ENCODE measurements around the gene ALX4.

The ALX4 gene

GRCh38 chr11:44271286-44271685 lies 38.7 kb downstream of the ALX4 start:
- TF ChIP-seq CTCF (IDR thresholded peaks at IDR 0.05; ENCODE audit: low read length) = no peak
- no peak for TF ChIP-seq EZH2phosphoT487 (IDR thresholded peaks at IDR 0.05; ENCODE audit: low read length)
- TF ChIP-seq EZH2 (optimal IDR thresholded peaks at IDR 0.05; ENCODE audit: low read depth, low read length) = no peak
- no peaks in the 10 kb centered on the region for H3K36me3 ChIP-seq (replicated peaks; ENCODE audit: insufficient read depth, low read length)

GRCh38 chr11:44270403-44271273 lies 39.3 kb downstream of the ALX4 start:
- no peaks in the 10 kb centered on the region for H3K9me2 ChIP-seq (replicated peaks; ENCODE audit: insufficient read depth, low read length)
- TF ChIP-seq EZH2phosphoT487 (IDR thresholded peaks at IDR 0.05; ENCODE audit: low read length) (no peak), CTCF (IDR thresholded peaks at IDR 0.05; ENCODE audit: low read length) (no peak), EZH2 (optimal IDR thresholded peaks at IDR 0.05; ENCODE audit: low read depth, low read length) (no peak)
- no peak for DNase-seq
- no peak overlapping the region for H2AFZ ChIP-seq (ENCODE audit: low read length)
- H3F3A ChIP-seq (ENCODE audit: insufficient read depth, low read length) = no peaks in the 10 kb centered on the region
- H3K27ac ChIP-seq (ENCODE audit: low read length) = no peak overlapping the region
- H3K4me2 ChIP-seq (ENCODE audit: low read depth, low read length) = no peak overlapping the region
- no peaks in the 10 kb centered on the region for H3K4me1 ChIP-seq (ENCODE audit: low read length)
- no peak overlapping the region for H3K9ac ChIP-seq (ENCODE audit: low read length)
- no peaks in the 10 kb centered on the region for H4K20me1 ChIP-seq (ENCODE audit: insufficient read depth, low read length)
- no peaks in the 10 kb centered on the region for H3K9me3 ChIP-seq (replicated peaks; ENCODE audit: insufficient read depth, low read length)
- no peaks in the 10 kb centered on the region for H3K27me3 ChIP-seq (replicated peaks; ENCODE audit: insufficient read depth, low read length)
- no peaks in the 10 kb centered on the region for H3K36me3 ChIP-seq (replicated peaks; ENCODE audit: insufficient read depth, low read length)
- no peaks in the 10 kb centered on the region for H3K79me2 ChIP-seq (ENCODE audit: low read length)
- H3K4me3 ChIP-seq (ENCODE audit: low read length) = no peak overlapping the region

More at GRCh38 chr11:44271286-44271685, 38.7 kb downstream of the ALX4 start:
- Histone ChIP-seq H2AFZ (ENCODE audit: low read length) (no peak overlapping the region), H3K4me2 (ENCODE audit: low read depth, low read length) (no peak overlapping the region), H3K27me3 (replicated peaks; ENCODE audit: insufficient read depth, low read length) (no peaks in the 10 kb centered on the region), H3K4me3 (ENCODE audit: low read length) (no peak overlapping the region), H3K9me3 (replicated peaks; ENCODE audit: insufficient read depth, low read length) (no peaks in the 10 kb centered on the region), H3K4me1 (ENCODE audit: low read length) (no peaks in the 10 kb centered on the region), H4K20me1 (ENCODE audit: insufficient read depth, low read length) (no peaks in the 10 kb centered on the region), H3K27ac (ENCODE audit: low read length) (no peak overlapping the region), H3K9me2 (replicated peaks; ENCODE audit: insufficient read depth, low read length) (no peaks in the 10 kb centered on the region), H3K9ac (ENCODE audit: low read length) (no peak overlapping the region), H3F3A (ENCODE audit: insufficient read depth, low read length) (no peaks in the 10 kb centered on the region), H3K79me2 (ENCODE audit: low read length) (no peaks in the 10 kb centered on the region)
- no peak for DNase-seq

GRCh38 chr11:44269369-44270351 lies 40.3 kb downstream of the ALX4 start:
- Histone ChIP-seq H3F3A (ENCODE audit: insufficient read depth, low read length) (no peaks in the 10 kb centered on the region), H3K9ac (ENCODE audit: low read length) (no peak overlapping the region), H3K27ac (ENCODE audit: low read length) (no peak overlapping the region), H3K4me1 (ENCODE audit: low read length) (no peaks in the 10 kb centered on the region), H3K4me3 (ENCODE audit: low read length) (no peak overlapping the region), H4K20me1 (ENCODE audit: insufficient read depth, low read length) (no peaks in the 10 kb centered on the region), H3K9me3 (replicated peaks; ENCODE audit: insufficient read depth, low read length) (no peaks in the 10 kb centered on the region), H3K36me3 (replicated peaks; ENCODE audit: insufficient read depth, low read length) (no peaks in the 10 kb centered on the region), H2AFZ (ENCODE audit: low read length) (no peak overlapping the region), H3K27me3 (replicated peaks; ENCODE audit: insufficient read depth, low read length) (no peaks in the 10 kb centered on the region), H3K79me2 (ENCODE audit: low read length) (no peaks in the 10 kb centered on the region), H3K4me2 (ENCODE audit: low read depth, low read length) (no peak overlapping the region), H3K9me2 (replicated peaks; ENCODE audit: insufficient read depth, low read length) (no peaks in the 10 kb centered on the region)
- no peak for DNase-seq
- TF ChIP-seq EZH2phosphoT487 (IDR thresholded peaks at IDR 0.05; ENCODE audit: low read length) = no peak
- no peak for TF ChIP-seq CTCF (IDR thresholded peaks at IDR 0.05; ENCODE audit: low read length)
- TF ChIP-seq EZH2 (optimal IDR thresholded peaks at IDR 0.05; ENCODE audit: low read depth, low read length) = no peak

Data from MM.1S (cell line).